ENCODE results near the gene ZDHHC18. TPM values are rescaled to one million over a fixed set of nuclear protein-coding genes. Genes with fewer than 3 reads are reported as not detected.

The ZDHHC18 gene
- polyA plus RNA-seq, 3 donors from 2014 or later, result 7.3 to 8.8 (median 7.8) TPM

DNA sequence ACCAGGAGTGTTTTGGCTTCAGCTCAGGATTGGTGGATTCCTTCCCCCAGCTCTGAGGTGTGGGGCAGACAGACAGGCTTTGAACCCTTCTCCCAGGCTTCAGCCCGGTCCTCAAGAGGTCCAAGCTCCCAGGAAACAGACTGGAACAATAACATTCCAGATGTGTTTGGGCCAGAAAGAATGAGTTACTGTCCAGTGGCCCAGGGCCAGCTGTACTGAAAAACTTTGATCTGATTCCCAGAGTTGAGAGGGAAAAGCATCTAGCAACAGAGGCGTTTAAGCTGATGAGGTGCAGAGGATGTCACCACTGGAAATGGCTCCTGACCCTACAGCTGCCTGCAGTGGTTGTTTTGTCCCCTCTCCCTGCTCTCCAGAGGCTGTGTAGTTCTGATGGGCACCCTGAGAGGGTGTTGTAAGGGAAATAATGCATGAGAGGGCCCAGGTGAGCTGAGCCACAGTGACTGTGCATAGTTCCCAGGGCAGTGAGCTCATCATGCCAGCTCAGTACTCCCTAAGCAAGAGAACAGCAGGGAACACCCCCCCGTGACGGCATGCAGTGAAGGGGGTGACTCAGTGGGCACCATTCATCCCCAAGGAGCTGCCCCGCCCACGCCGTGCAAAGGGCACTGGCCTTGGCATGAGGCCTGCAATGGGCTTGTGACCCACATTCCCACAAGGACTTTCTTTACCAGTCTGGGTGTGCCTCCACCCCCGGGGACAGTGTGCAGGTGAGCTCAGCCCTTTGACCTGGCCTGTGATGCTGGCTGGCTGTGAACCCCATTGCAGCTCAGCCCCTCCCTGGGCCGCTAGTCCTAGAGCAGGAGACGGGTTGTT is 22.7 kb downstream of the ZDHHC18 start:
- H3K36me3 Mint-ChIP-seq, result peaks cover 9 to 48% (median 21%) of the 10 kb centered on the region in 3 donors
- no peaks in the 10 kb centered on the region for H3K9me3 Mint-ChIP-seq
- peaks cover 0 to 10% (median 1%) of the 10 kb centered on the region in 3 donors for H3K27me3 Mint-ChIP-seq (ENCODE audit: low read depth in 3 of 3)
- peak overlapping the region in 2 of 6 donors; percentile 34 to 59 for H3K27ac Mint-ChIP-seq
- DNase-seq, result no peak
- H3K4me1 Mint-ChIP-seq, result peaks cover 5 to 9% of the 10 kb centered on the region in 2 donors
- no peak overlapping the region for H3K4me3 Mint-ChIP-seq

DNA sequence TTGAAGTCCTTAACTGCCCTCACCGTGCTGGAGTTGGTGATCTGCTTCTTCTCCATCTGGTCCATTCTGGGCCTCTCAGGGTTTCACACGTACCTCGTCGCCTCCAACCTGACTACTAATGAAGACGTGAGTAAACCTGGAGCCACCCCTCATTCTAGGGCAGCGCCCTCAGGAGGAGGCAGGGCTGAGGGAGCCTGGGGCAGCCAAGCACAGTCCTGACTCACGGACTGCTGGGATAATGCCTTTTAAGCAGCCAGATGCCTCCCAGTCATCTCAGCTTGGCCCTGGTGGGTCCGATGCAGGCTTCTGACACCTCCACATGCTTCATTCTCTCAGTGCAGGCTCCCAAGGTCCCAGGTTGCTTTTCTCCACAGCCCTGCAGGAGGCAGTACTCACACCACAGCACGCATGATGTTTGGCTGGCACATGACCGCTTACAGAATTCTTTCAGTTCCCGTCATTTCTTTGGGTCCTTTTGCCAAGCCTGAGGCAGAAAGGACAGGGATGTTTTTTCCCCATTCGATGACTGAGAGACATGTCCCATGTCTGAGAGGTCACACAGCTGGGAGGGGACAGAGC is 24.7 kb downstream of the ZDHHC18 start:
- H3K36me3 Mint-ChIP-seq, result peaks cover 9 to 49% (median 18%) of the 10 kb centered on the region in 3 donors
- peaks cover 1 to 10% (median 3%) of the 10 kb centered on the region in 3 donors for H3K27me3 Mint-ChIP-seq (ENCODE audit: low read depth in 3 of 3)
- no peak overlapping the region for H3K4me3 Mint-ChIP-seq
- H3K4me1 Mint-ChIP-seq, result peaks cover 5 to 9% of the 10 kb centered on the region in 2 donors
- no peak for DNase-seq
- H3K9me3 Mint-ChIP-seq, result no peaks in the 10 kb centered on the region
- H3K27ac Mint-ChIP-seq, result no peak overlapping the region

DNA sequence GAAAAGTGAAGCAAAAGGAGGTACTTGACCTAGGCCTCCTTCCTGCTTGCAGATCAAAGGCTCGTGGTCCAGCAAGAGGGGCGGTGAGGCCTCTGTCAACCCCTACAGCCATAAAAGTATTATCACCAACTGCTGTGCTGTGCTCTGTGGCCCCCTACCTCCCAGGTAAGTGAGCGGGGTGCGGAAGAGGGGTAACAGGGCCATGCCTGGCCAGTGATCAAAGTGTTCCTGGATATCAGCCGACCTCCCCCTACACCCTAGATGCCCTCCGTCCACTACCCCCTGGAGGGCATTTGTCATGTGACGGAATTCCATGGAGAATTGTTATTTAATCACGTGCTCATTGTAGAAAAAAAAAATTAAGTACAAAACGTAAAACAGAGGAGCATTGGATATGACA is 26.2 kb downstream of the ZDHHC18 start:
- DNase-seq, result no peak
- Mint-ChIP-seq H3K9me3 (no peaks in the 10 kb centered on the region), H3K27me3 (ENCODE audit: low read depth in 3 of 3) (peaks cover 1 to 4% (median 3%) of the 10 kb centered on the region in 3 donors), H3K27ac (no peak overlapping the region), H3K4me1 (peaks cover 5 to 9% of the 10 kb centered on the region in 2 donors), H3K36me3 (peaks cover 2 to 44% (median 16%) of the 10 kb centered on the region in 3 donors), H3K4me3 (no peak overlapping the region)

DNA sequence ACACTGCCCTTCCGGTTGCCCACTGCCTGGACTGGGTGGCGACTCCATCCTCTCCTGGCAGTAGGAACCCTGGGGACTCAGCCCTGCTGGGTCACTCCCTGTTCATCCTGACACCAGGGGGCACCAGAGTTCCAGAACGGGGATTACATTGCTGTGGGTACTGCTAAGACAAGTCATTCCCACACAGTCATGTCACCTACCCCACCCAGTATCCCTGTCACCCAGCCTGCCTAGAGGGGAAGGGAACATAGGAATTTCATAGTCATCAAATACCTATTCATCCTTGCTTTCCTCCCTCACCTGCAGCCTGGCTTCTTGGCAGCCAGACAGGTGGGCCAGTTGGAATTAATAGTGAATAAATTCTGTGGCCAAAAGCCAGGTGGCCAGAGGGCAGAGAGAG is 26.7 kb downstream of the ZDHHC18 start:
- peaks cover 5 to 9% of the 10 kb centered on the region in 2 donors for H3K4me1 Mint-ChIP-seq
- H3K36me3 Mint-ChIP-seq, result peaks cover 0 to 46% (median 14%) of the 10 kb centered on the region in 3 donors
- peaks cover 1 to 4% (median 3%) of the 10 kb centered on the region in 3 donors for H3K27me3 Mint-ChIP-seq (ENCODE audit: low read depth in 3 of 3)
- H3K4me3 Mint-ChIP-seq, result no peak overlapping the region
- no peaks in the 10 kb centered on the region for H3K9me3 Mint-ChIP-seq
- peak overlapping the region in 1 of 6 donors; percentile 46 for H3K27ac Mint-ChIP-seq
- DNase-seq, result peak; percentile 63 to 70 (median 68)

DNA sequence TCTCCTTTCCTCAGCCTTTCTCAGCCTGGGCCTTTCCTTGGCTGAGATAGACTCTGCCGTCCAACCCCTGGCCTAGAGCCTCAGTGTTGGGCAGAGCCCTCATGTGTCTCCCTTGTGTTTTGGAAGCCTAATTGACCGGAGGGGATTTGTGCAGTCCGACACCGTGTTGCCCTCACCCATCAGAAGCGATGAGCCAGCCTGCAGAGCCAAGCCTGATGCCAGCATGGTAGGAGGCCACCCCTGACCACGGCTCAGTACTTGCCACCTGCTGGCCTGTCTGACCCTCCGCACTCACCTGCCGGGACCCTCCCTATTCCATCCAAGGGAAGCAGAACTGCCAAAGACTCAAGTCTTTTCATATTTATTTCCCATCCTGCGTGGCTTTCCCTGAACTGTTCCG is 27.1 kb downstream of the ZDHHC18 start:
- H3K4me3 Mint-ChIP-seq, result no peak overlapping the region

DNA sequence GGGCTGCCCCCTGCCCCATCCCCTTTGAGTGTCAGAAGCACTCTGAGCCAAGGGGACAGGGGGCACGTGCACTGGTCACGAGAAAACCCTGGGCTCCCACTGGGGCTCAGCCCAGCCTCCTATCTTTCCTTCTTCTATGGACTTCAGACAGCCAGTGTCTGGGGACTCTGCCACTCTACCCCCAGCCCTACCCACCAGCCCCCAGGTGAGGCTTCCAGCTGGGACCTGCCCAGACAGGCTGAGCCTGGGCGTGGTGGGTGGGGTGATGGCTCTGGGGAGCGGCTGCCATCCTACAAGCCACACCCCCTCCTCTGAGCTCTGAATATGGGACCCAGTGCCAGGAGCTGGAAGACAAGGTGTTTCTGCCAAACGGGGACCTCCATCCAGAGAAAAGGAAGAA is 28.4 kb downstream of the ZDHHC18 start:
- no peaks in the 10 kb centered on the region for H3K9me3 Mint-ChIP-seq
- no peak overlapping the region for H3K4me3 Mint-ChIP-seq
- DNase-seq, result no peak
- H3K27ac Mint-ChIP-seq, result no peak overlapping the region
- peaks cover 0 to 4% (median 3%) of the 10 kb centered on the region in 3 donors for H3K27me3 Mint-ChIP-seq (ENCODE audit: low read depth in 3 of 3)
- H3K4me1 Mint-ChIP-seq, result peaks cover 5 to 9% of the 10 kb centered on the region in 2 donors
- H3K36me3 Mint-ChIP-seq, result peaks cover 0 to 45% (median 11%) of the 10 kb centered on the region in 3 donors

More for the DNA sequence above, 27.1 kb downstream of the ZDHHC18 start:
- Mint-ChIP-seq H3K27ac (no peak overlapping the region), H3K36me3 (peaks cover 0 to 48% (median 14%) of the 10 kb centered on the region in 3 donors), H3K9me3 (no peaks in the 10 kb centered on the region), H3K4me1 (peaks cover 5 to 9% of the 10 kb centered on the region in 2 donors), H3K27me3 (ENCODE audit: low read depth in 3 of 3) (peaks cover under 1 to 4% (median 3%) of the 10 kb centered on the region in 3 donors)
- no peak for DNase-seq

DNA sequence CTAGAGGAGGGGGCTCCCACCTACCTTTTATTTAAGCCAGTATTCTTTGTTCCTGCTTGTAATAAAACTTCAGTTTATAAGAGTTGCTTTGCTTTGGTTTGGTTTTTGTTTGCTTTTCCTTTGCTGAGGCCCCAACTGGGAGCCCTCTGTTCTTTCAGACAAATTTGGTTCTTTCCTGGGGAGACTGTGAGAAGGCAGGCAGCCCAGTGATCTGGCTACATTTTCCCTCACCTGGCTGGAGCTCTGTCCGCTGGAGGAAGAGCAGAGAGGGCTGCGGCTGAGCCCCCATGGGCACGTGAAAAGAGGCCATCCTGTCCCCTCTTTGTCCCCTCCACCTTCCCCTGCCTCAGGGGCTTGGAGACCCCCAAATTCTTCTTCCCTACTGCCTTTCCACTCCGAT is 29.1 kb downstream of the ZDHHC18 start:
- Mint-ChIP-seq H3K27me3 (ENCODE audit: low read depth in 3 of 3) (peaks cover 0 to 4% (median 3%) of the 10 kb centered on the region in 3 donors), H3K4me1 (peaks cover 5 to 9% of the 10 kb centered on the region in 2 donors), H3K9me3 (no peaks in the 10 kb centered on the region), H3K36me3 (peaks cover 0 to 39% (median 9%) of the 10 kb centered on the region in 3 donors), H3K4me3 (no peak overlapping the region), H3K27ac (no peak overlapping the region)
- DNase-seq, result no peak

DNA sequence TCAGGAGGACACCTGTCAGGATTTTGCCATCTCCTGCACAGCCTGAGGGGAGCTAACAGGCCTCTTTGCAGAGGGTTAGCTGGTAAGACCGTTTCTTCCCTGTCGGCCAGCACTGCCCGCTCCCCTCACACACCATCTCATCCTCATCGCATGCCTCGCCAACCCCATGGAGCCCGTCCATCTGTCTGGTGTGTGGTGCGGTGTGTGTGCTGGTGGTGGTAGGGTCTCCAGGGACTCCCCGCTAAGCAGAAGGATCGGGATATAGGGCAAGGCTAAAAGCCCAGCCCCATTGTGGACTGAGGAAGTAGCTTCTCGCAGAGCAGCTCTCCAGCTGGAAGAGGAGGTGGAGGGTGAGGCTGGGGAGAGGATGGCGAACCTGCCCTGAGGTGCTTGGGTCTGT is 29.7 kb downstream of the ZDHHC18 start:
- Mint-ChIP-seq H3K4me1 (peaks cover 5 to 9% of the 10 kb centered on the region in 2 donors), H3K9me3 (no peaks in the 10 kb centered on the region), H3K27ac (no peak overlapping the region), H3K27me3 (ENCODE audit: low read depth in 3 of 3) (peaks cover 0 to 4% (median 3%) of the 10 kb centered on the region in 3 donors), H3K36me3 (peaks cover 0 to 36% (median 9%) of the 10 kb centered on the region in 3 donors), H3K4me3 (no peak overlapping the region)
- DNase-seq, result no peak

DNA sequence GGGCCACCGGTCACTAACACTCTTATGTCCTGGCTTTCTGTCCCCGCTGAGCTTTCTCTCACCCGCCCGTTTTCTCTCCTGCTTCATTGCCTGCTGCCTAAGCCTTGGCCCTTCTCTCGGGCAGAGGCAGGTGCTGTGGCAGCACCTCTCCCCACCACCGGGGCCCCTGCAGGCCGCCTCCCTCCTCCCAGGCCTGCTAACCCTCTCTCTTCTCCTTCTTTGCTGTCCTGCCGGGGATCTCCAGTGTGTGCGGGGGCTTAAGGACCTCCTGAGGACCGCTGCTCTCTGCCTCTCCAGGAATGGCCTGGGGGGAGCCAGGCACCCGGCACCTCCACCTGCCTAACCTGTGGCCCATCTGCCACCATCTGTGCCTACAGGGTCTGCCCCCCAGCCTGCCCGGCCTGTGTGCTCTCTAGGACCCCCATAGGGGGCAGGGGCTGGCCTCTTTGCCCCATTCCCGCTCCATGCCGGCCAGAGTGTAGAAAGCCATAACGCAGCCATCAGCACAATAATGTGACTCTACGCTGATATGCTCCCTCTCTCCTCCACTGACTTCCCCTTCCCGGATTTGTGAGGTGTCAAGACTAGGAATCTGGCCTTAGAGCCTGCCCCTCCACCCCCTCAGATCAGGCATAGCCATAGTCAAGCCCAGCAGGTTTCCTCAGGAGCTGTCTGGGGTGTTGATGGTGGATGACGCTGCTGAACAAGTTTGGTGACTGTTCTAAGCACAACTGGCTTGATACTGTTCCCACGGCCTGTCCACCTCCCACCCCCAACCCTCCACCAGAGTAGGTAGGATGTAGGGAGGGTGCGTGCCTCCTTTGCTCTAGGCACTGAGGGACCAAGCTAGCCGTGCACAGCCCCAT is 30.3 kb downstream of the ZDHHC18 start:
- H3K4me3 Mint-ChIP-seq, result no peak overlapping the region
- peaks cover 5 to 9% of the 10 kb centered on the region in 2 donors for H3K4me1 Mint-ChIP-seq
- peaks cover 0 to 5% (median 4%) of the 10 kb centered on the region in 3 donors for H3K27me3 Mint-ChIP-seq (ENCODE audit: low read depth in 3 of 3)
- H3K36me3 Mint-ChIP-seq, result peaks cover 0 to 29% (median 6%) of the 10 kb centered on the region in 3 donors
- no peaks in the 10 kb centered on the region for H3K9me3 Mint-ChIP-seq
- peak overlapping the region in 2 of 6 donors; percentile 7 to 37 for H3K27ac Mint-ChIP-seq
- DNase-seq, result no peak

DNA sequence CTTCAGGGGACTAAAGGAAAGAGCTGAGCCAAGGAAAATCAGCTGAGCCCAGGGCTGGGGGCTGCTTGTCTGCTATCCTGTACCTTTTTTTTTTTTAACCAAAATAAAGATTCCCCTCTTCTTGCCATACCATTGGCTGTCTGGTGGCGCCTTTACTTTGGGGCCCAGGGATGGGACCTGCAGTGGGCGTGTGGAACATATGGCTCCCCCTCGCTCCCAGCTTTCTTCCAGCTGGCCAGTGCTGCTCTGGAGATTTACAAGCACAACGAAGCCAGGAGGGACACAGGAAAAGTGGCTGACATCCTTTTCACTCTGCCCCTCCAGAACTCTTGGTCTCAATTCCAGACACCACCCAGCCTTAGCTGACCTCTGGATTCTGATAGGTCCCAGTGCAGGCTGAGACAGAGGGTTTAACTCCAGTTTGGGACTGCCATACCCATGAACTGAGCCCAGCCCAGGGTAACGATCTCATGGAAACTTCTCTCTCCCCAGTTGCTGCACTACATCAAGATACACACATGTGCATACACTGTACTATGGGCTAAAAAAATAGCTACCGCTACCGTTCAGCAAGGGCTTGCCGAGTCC is 31.1 kb downstream of the ZDHHC18 start:
- DNase-seq, result no peak
- Mint-ChIP-seq H3K36me3 (peaks cover 0 to 22% (median 4%) of the 10 kb centered on the region in 3 donors), H3K4me3 (no peak overlapping the region), H3K27me3 (ENCODE audit: low read depth in 3 of 3) (peaks cover 0 to 5% (median 0%) of the 10 kb centered on the region in 3 donors), H3K4me1 (peaks cover 5 to 9% of the 10 kb centered on the region in 2 donors), H3K9me3 (no peaks in the 10 kb centered on the region), H3K27ac (no peak overlapping the region)

DNA sequence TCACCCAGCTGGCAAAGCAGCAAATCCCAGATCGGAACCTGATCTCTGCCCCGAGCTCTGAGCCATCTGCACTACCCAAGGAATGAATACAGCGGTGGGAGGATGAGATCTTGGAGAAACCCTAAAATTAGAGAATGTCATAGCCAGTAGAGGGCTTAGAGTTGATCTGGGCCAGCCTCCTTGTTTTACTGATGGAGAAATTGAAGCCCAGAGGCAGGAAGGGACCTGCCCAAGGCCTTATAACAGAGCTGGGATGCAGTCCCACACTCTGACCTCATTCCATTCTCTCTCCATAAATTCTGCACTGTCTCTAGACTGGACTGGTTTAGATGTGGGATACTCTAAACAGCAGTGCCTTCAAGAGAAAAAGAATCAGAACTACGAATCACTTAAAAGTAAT is 31.7 kb downstream of the ZDHHC18 start:
- no peak overlapping the region for H3K4me3 Mint-ChIP-seq
- H3K36me3 Mint-ChIP-seq, result peaks cover 0 to 17% (median under 1%) of the 10 kb centered on the region in 3 donors
- H3K9me3 Mint-ChIP-seq, result no peaks in the 10 kb centered on the region
- H3K27me3 Mint-ChIP-seq (ENCODE audit: low read depth in 3 of 3), result peaks cover 0 to 5% (median under 1%) of the 10 kb centered on the region in 3 donors
- peaks cover 4 to 7% of the 10 kb centered on the region in 2 donors for H3K4me1 Mint-ChIP-seq
- no peak for DNase-seq
- H3K27ac Mint-ChIP-seq, result no peak overlapping the region

DNA sequence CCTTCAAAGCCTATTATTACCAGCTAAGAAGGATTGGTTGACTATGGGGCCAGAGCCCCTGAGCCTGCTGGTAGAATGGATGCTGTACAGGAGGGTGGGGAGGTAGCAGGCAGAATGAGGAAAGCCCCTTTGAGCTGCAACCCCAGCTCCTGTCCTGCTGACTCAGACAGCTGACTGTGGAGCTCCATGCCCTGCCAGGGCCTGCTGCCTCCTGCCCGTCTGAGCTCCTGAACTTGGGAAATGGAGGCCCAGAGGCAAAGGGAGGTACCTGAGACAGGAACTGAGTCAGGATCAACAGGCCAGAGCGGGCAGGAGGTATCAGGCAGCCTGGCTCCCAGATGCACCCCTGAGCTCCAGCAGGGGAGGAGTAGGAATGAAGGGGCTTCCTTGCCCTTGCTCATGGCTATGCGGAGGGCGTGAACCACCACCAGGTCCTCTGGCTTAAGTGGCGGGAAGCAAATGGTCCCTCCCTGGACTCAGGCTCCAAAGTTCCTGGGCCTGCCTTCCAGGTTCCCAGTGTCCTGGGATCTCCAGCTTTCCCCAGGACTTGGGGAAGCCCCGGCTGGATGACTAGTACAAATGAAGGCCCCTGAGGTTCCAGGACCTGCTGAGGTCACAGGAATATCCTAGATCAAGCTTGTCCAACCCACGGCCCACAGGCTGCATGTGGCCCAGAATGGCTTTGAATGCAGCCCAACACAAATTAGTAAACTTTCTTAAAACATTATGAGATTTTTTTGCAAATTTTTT is 32.6 kb downstream of the ZDHHC18 start:
- H3K27me3 Mint-ChIP-seq (ENCODE audit: low read depth in 3 of 3), result peaks cover 0 to 5% (median 2%) of the 10 kb centered on the region in 3 donors
- H3K4me1 Mint-ChIP-seq, result peaks cover 8% of the 10 kb centered on the region in 2 donors
- peaks cover 0 to 13% (median 0%) of the 10 kb centered on the region in 3 donors for H3K36me3 Mint-ChIP-seq
- H3K27ac Mint-ChIP-seq, result peak overlapping the region in 1 of 6 donors; percentile 23
- no peak overlapping the region for H3K4me3 Mint-ChIP-seq
- no peak for DNase-seq
- no peaks in the 10 kb centered on the region for H3K9me3 Mint-ChIP-seq

Data from immature natural killer cell (primary cell).